GM10847 (cell line): Measurements from ENCODE around the gene UBE2U.

ENCODE experiments used
- POLR2A ChIP-seq: IDR thresholded peaks from 2 replicates; pipeline ENCODE4 v1.6.1; 2011; ENCODE audit not compliant: insufficient read length; ENCODE audit errors: extremely low read depth

UBE2U gene

GRCh38 chr1:64302971-64303370 is 99.5 kb downstream of the UBE2U start:
- TF ChIP-seq POLR2A = no peak

DNA sequence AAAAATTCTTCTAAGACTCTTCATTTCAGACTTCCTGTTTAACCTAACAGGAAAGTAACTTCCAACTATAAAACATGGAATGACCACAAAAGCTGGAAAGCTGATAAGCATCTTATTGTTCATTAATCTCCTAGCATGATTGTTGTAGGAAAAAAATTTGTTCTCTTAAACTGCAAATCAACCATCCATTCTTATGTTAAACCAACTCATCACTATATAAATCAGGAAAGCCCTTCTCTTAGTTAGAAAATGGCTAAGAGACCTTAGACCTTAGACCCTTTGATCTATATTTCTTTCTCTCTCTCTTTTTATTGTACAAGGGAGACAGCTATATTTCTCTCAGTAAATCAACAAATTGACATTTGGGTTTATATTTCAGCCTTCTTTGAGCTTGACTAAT is 101.4 kb downstream of the UBE2U start:
- TF ChIP-seq POLR2A = no peak

DNA sequence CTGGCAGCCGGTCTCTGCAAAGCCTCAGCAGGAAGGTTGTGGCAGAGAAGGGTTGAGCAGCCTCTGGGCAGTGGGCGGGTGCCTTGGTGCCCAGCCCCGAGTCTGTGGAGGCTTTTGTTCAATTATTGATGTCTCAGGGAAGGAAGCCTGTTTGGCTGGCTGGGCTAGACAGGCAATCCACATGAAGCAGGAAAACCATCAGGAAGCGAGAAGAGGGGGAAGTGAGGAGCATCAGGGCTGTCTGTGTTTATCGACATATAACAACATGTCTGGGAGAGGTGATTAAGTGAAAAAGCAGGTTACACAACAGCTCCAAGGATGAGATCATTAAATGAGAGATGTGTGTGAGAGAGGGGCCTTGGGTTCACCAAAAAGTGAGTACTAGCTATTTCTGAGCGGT is 105.4 kb downstream of the UBE2U start:
- TF ChIP-seq POLR2A = no peak

DNA sequence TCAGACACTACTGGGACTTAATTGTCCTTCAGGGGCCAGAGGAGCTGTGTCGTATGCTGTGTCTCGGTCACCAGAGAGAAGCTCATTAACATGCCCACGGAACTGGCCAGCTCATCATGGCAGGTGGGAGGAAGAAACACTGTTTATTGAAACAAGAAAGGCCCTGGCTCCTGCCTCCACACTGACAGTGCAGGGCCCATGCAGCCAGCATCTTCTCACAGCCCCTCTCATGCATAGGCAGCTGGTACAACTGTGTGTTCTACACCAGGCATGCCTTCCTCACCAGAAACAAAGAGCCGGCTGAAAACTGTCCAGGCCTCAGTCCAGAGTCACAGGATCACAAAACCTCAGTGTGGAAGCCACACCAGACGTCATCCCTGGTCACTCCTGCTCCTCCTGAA is 106.0 kb downstream of the UBE2U start:
- no peak for TF ChIP-seq POLR2A

DNA sequence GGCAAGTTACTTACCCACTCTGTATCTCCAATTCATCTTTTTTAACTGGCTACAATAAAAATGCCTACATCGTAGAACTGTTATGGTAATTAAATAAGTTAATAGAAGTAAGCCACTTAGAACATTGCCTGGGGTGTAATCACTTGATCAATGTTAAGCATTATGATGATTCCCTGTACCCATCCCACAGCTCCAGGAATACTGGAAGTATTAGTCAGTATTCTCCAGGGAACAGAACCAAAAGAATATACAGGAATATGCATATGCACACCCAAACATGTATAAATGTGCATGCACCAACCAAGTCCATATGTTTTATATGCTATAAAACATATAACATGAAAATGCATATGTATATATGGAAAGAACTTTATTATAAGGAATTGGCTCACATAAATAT is 107.3 kb downstream of the UBE2U start:
- TF ChIP-seq POLR2A = no peak

- no peak for TF ChIP-seq POLR2A
These were observed 109.0 kb downstream of the UBE2U start for GRCh38 chr1:64312431-64312830.

GRCh38 chr1:64315402-64315801 is 112.0 kb downstream of the UBE2U start:
- no peak for TF ChIP-seq POLR2A
